ENCODE data around the gene LSP1.

Gene LSP1

DNA sequence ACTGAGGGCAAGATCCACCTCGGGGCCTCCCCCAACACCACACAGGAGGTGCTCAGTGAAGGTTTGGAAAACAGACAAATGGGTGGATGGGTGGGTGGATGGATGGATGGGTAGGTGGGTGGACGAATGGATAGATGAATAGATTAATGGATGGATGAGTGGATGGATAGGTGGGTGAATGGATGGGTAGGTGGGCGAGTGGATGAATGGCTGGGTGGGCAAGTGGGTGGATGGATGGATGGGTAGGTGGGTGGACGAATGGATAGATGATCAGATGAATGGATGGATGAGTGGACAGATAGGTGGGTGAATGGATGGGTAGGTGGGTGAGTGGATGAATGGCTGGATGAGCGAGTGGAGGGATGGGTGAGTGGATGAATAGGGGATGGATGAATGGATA lies 39.7 kb downstream of the LSP1 start:
- Mint-ChIP-seq H3K36me3 (ENCODE audit: low read depth) (no peaks in the 10 kb centered on the region), H3K27me3 (ENCODE audit: low read depth, poor library complexity) (peaks cover 9% of the 10 kb centered on the region), H3K4me1 (peaks cover 29% of the 10 kb centered on the region), H3K9me3 (no peaks in the 10 kb centered on the region), H3K4me3 (no peak overlapping the region), H3K27ac (no peak overlapping the region)
- no peak for DNase-seq
- TF ChIP-seq, protein P1, sequence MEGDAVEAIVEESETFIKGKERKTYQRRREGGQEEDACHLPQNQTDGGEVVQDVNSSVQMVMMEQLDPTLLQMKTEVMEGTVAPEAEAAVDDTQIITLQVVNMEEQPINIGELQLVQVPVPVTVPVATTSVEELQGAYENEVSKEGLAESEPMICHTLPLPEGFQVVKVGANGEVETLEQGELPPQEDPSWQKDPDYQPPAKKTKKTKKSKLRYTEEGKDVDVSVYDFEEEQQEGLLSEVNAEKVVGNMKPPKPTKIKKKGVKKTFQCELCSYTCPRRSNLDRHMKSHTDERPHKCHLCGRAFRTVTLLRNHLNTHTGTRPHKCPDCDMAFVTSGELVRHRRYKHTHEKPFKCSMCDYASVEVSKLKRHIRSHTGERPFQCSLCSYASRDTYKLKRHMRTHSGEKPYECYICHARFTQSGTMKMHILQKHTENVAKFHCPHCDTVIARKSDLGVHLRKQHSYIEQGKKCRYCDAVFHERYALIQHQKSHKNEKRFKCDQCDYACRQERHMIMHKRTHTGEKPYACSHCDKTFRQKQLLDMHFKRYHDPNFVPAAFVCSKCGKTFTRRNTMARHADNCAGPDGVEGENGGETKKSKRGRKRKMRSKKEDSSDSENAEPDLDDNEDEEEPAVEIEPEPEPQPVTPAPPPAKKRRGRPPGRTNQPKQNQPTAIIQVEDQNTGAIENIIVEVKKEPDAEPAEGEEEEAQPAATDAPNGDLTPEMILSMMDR (IDR thresholded peaks at IDR 0.05): no peak

DNA sequence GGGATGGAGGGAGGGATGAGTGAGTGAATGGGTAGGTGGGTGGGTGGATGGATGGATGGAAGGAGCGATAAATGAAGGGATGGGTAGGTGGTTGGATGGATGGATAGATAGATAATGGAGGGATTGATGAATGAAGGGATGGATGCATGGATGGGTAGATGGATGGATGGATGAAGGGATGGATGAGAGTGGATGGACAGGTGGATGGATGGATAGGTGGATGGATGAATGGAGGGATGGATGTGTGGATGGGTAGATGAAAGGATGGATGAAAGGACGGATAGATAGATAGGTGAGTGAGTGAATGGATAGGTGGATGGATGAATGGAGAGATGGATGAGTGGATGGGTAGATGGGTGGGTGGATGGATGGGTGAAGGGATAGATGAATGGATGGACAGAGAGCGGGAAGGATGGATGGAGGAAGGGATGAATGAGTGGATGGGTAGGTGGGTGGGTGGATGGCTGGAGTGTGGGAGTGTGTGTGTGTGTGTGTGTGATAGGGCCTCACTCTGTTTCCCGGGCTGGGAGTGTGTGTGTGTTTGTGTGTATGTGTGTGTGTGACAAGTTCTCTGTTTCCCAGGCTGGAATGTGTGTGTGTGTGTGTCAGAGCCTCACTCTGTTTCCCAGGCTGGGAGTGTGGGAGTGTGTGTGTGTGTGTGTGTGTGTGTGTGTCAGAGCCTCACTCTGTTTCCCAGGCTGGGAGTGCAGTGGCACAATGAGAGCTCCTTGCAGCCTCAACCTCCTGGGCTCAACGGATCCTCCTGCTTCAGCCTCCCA lies 40.9 kb downstream of the LSP1 start:
- Mint-ChIP-seq H3K36me3 (ENCODE audit: low read depth) (no peaks in the 10 kb centered on the region), H3K9me3 (no peaks in the 10 kb centered on the region), H3K27ac (peak overlapping the region; percentile 93), H3K4me3 (no peak overlapping the region), H3K27me3 (ENCODE audit: low read depth, poor library complexity) (peaks cover 7% of the 10 kb centered on the region), H3K4me1 (peaks cover 31% of the 10 kb centered on the region)
- TF ChIP-seq, protein P1 (IDR thresholded peaks at IDR 0.05): no peak
- no peak for DNase-seq

DNA sequence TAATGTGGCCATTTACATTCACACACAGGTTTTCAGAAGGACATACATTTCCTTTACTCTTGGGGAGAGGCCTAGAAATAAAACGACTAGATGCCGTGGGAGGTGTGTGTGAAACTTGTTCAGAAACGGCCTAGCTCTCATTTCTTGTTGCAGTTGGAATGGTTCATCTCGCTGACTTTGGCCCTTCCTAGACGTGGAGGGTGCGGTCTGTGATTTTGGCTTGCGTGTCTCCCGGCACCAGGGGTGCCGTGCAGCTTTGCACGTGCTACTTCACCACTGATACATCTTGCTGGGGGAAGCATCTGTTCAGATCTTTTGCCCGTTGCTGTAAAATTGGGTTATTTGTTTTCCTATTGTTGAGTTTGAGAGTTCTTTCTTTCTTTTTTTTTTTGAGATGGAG lies 41.9 kb downstream of the LSP1 start:
- TF ChIP-seq, protein P1 (IDR thresholded peaks at IDR 0.05): no peak
- Mint-ChIP-seq H3K9me3 (no peaks in the 10 kb centered on the region), H3K27ac (peak overlapping the region; percentile 93), H3K4me1 (peaks cover 29% of the 10 kb centered on the region), H3K36me3 (ENCODE audit: low read depth) (no peaks in the 10 kb centered on the region), H3K4me3 (no peak overlapping the region), H3K27me3 (ENCODE audit: low read depth, poor library complexity) (peaks cover 7% of the 10 kb centered on the region)
- no peak for DNase-seq

DNA sequence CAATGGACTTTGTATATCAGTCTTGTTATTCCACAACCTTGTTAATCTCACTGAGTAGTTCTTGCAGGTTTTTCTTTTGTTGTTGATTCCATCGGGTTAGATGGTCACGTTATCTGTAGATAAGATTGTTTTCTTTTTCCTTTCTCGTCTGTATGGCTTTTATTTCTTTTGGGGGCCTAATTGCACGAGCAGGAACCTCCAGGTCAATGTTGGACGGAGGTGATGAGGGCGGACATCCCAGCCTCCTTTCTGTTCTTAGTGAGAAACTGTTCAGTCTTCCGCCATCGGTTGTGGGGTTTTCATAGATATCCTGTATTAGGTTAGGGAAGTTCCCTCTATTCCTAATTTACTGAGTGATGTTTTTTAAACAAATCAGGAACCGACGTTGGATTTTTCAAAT lies 43.6 kb downstream of the LSP1 start:
- peaks cover 23% of the 10 kb centered on the region for H3K4me1 Mint-ChIP-seq
- H3K27ac Mint-ChIP-seq: no peak overlapping the region

DNA sequence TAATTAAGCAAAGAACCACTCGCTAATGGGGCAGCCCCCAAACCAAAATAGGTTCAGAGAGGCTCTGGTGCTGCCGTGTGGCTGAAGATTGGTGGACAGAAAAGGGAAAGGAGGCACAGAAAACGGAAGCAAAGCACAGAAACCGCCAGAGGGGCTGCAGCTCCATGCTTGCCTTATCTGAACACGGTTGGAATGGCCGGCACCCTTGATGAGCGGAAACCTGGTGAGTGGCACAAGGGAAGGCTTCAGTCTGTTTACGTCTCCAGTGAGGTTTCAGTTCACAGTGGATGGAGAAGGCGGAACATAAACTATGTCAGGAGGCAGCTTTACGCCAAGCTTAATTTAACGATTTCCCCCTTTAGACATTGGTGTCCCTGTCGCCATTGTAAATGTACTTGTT lies 44.0 kb downstream of the LSP1 start:
- no peaks in the 10 kb centered on the region for H3K36me3 Mint-ChIP-seq (ENCODE audit: low read depth)
- H3K27ac Mint-ChIP-seq: peak overlapping the region; percentile 78
- TF ChIP-seq, protein P1 (IDR thresholded peaks at IDR 0.05): no peak
- H3K4me3 Mint-ChIP-seq: no peak overlapping the region
- H3K27me3 Mint-ChIP-seq (ENCODE audit: low read depth, poor library complexity): peaks cover 7% of the 10 kb centered on the region
- no peaks in the 10 kb centered on the region for H3K9me3 Mint-ChIP-seq
- DNase-seq: no peak
- peaks cover 23% of the 10 kb centered on the region for H3K4me1 Mint-ChIP-seq

More for the DNA sequence above, 43.6 kb downstream of the LSP1 start:
- DNase-seq: no peak
- TF ChIP-seq, protein P1 (IDR thresholded peaks at IDR 0.05): no peak
- H3K27me3 Mint-ChIP-seq (ENCODE audit: low read depth, poor library complexity): peaks cover 7% of the 10 kb centered on the region
- H3K36me3 Mint-ChIP-seq (ENCODE audit: low read depth): no peaks in the 10 kb centered on the region
- no peaks in the 10 kb centered on the region for H3K9me3 Mint-ChIP-seq
- no peak overlapping the region for H3K4me3 Mint-ChIP-seq

DNA sequence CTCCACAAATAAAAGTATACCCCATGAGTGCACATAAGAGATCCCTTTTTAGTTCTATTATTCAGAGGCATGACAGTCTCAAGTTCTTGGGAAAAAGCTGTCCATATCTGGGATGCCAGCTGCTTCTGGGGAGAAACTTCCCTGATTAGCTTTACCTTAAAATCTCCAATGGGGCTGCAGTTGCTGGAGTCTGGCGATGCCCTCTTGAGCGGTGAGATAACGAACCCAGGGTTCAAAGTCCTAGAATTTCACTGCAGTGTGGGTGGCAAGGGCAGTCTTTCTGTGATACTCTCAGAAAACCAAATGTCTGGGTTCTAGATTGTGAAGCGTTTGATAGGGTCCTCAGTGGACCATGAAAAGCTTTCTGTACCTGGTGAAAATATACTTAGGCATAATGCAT lies 46.2 kb downstream of the LSP1 start:
- no peaks in the 10 kb centered on the region for H3K9me3 Mint-ChIP-seq
- peaks cover 23% of the 10 kb centered on the region for H3K4me1 Mint-ChIP-seq

More for the DNA sequence above, 46.2 kb downstream of the LSP1 start:
- Mint-ChIP-seq H3K36me3 (ENCODE audit: low read depth) (no peaks in the 10 kb centered on the region), H3K27ac (no peak overlapping the region), H3K27me3 (ENCODE audit: low read depth, poor library complexity) (peaks cover 3% of the 10 kb centered on the region), H3K4me3 (no peak overlapping the region)
- DNase-seq: no peak
- TF ChIP-seq, protein P1 (IDR thresholded peaks at IDR 0.05): no peak
